Kidney epithelial cell (primary cell): ENCODE measurements around the gene IFNGR1. TPM values are rescaled to one million over a fixed set of nuclear protein-coding genes. Genes with fewer than 3 reads are reported as not detected.

ENCODE experiments used
- DNase-seq: peaks from one replicate; pipeline ENCODE4 v3.0.0-alpha.2; 2010; ENCODE audit warnings: low read depth
- H3K27me3 ChIP-seq: 2 replicates; pipeline ENCODE4 v1.6.0; 2011; ENCODE audit warnings: low read length; ENCODE audit not compliant: control insufficient read depth, insufficient read depth
- H3K36me3 ChIP-seq: 2 replicates; pipeline ENCODE4 v1.5.1; 2011; ENCODE audit warnings: low read length; ENCODE audit not compliant: control insufficient read depth, insufficient read depth
- H3K4me3 ChIP-seq: 2 replicates; pipeline ENCODE4 v1.5.1; 2011; ENCODE audit warnings: low read depth, mild to moderate bottlenecking, control low read depth, low read length
- CTCF ChIP-seq: IDR thresholded peaks from 2 replicates; pipeline ENCODE4 v1.5.1; 2011; ENCODE audit warnings: mild to moderate bottlenecking, moderate library complexity, low read length, control low read depth, inconsistent platforms; ENCODE audit not compliant: insufficient read depth, poor library complexity, severe bottlenecking
- total RNA-seq: library from RNA; depleted of rRNA; stranded (reverse); fragments of >200 nt; gene quantifications from 2 replicates; pipeline ENCODE4 v1.2.3, GENCODE V29; 2015

Gene IFNGR1
- total RNA-seq, 1 donor from 2014 or later = 55.6 TPM

- Histone ChIP-seq H3K4me3 (no peak overlapping the region), H3K27me3 (no peaks in the 10 kb centered on the region), H3K36me3 (no peaks in the 10 kb centered on the region)
- TF ChIP-seq CTCF = no peak
- no peak for DNase-seq
These were observed 30.3 kb downstream of the IFNGR1 start for GRCh38 chr6:137188855-137189254.

GRCh38 chr6:137185290-137185689 is 33.9 kb downstream of the IFNGR1 start:
- no peak overlapping the region for H3K4me3 ChIP-seq
- DNase-seq = no peak
- H3K27me3 ChIP-seq = no peaks in the 10 kb centered on the region
- H3K36me3 ChIP-seq = no peaks in the 10 kb centered on the region
- no peak for TF ChIP-seq CTCF

- Histone ChIP-seq H3K4me3 (no peak overlapping the region), H3K36me3 (no peaks in the 10 kb centered on the region), H3K27me3 (no peaks in the 10 kb centered on the region)
- no peak for DNase-seq
- TF ChIP-seq CTCF = no peak
These were observed 36.5 kb downstream of the IFNGR1 start for GRCh38 chr6:137182654-137183073.

- H3K4me3 ChIP-seq = no peak overlapping the region
- TF ChIP-seq CTCF = no peak
- no peak for DNase-seq
- no peaks in the 10 kb centered on the region for H3K36me3 ChIP-seq
- no peaks in the 10 kb centered on the region for H3K27me3 ChIP-seq
These were observed 37.1 kb downstream of the IFNGR1 start for GRCh38 chr6:137181891-137182653.

- DNase-seq = no peak
- H3K4me3 ChIP-seq = no peak overlapping the region
- H3K27me3 ChIP-seq = no peaks in the 10 kb centered on the region
- TF ChIP-seq CTCF = no peak
- H3K36me3 ChIP-seq = no peaks in the 10 kb centered on the region
These were observed 41.6 kb downstream of the IFNGR1 start for GRCh38 chr6:137177611-137178010.

- Histone ChIP-seq H3K36me3 (no peaks in the 10 kb centered on the region), H3K4me3 (no peak overlapping the region), H3K27me3 (no peaks in the 10 kb centered on the region)
- TF ChIP-seq CTCF = no peak
- no peak for DNase-seq
These were observed 42.5 kb downstream of the IFNGR1 start for GRCh38 chr6:137176729-137177128.
